Lower leg skin (tissue), 4 donors: ENCODE measurements around the gene LMBR1. TPM values are rescaled to one million over a fixed set of nuclear protein-coding genes. Genes with fewer than 3 reads are reported as not detected.

Experiments used
- DNase-seq, 2 donors: peaks; one replicate each; pipeline ENCODE4 v3.0.0-alpha.2; 2019; ENCODE audit warnings: low spot score in 2 of 2
- H3K4me3 ChIP-seq: fragments of 200-600 bp; sonication (generic); 2 replicates; pipeline ENCODE4 v1.5.1; 2017; ENCODE audit warnings: mild to moderate bottlenecking, low read depth; ENCODE audit not compliant: poor library complexity, severe bottlenecking
- CTCF ChIP-seq, 3 donors: fragments of 450-650 bp; IDR thresholded peaks; one replicate each; pipeline ENCODE4 v1.5.1; 2016; ENCODE audit warnings: antibody characterized with exemption in 3 of 3, mild to moderate bottlenecking in 3 of 3, moderate library complexity in 2 of 3
- POLR2A ChIP-seq, 2 donors: fragments of 450-650 bp; IDR thresholded peaks; one replicate each; pipeline ENCODE4 v1.6.1; 2016 to 2017; ENCODE audit warnings: antibody characterized with exemption in 2 of 2, mild to moderate bottlenecking in 1 of 2, moderate library complexity in 1 of 2
- WGBS, 2 donors: methylation state at CpG; one replicate each; pipeline ENCODE4 v1.1.5; 2018; 5-methylcytosine and 5-hydroxymethylcytosine counted together
- intact Hi-C: fragments of 100-400 bp; cut with DNase I; formaldehyde crosslinking; loops from one replicate; pipeline ENCODE4 v1.15.0; 2023; ENCODE audit warnings: low total_unique reads
- total RNA-seq, 4 donors: library from RNA; depleted of rRNA; stranded (reverse); fragments of >200 nt; gene quantifications; one replicate each; pipeline ENCODE4 v1.1.0, GENCODE V29; 2016

LMBR1 gene
- total RNA-seq, 4 donors from 2014 or later, result 44.1 to 67.0 (median 55.9) TPM

- 93 to 94% methylated on average over 19 of the region's 19 CpGs for WGBS, 2 donors
- TF ChIP-seq POLR2A (IDR thresholded peaks at IDR 0.05), result no peak
- no peak for TF ChIP-seq CTCF (IDR thresholded peaks at IDR 0.05)
- intact Hi-C loops, result no loop called here
- DNase-seq, result no peak
- H3K4me3 ChIP-seq, result no peak overlapping the region
These were observed 223.8 kb downstream of the LMBR1 start for GRCh38 chr7:156669035-156669828.

GRCh38 chr7:156668130-156668741 is 224.7 kb downstream of the LMBR1 start:
- H3K4me3 ChIP-seq, result no peak overlapping the region
- intact Hi-C loops, result no loop called here
- 90 to 93% methylated on average over 13 of the region's 13 CpGs for WGBS, 2 donors
- TF ChIP-seq CTCF (IDR thresholded peaks at IDR 0.05) (no peak), POLR2A (IDR thresholded peaks at IDR 0.05) (no peak)
- DNase-seq, result no peak

- WGBS, 2 donors, result 83 to 92% methylated on average over 1 of the region's 1 CpG
- DNase-seq, result no peak
- no peak overlapping the region for H3K4me3 ChIP-seq
- TF ChIP-seq POLR2A (IDR thresholded peaks at IDR 0.05), result no peak
- TF ChIP-seq CTCF (IDR thresholded peaks at IDR 0.05), result no peak
- intact Hi-C loops, result no loop called here
These were observed 225.9 kb downstream of the LMBR1 start for GRCh38 chr7:156667110-156667426.

GRCh38 chr7:156666368-156667109 is 226.4 kb downstream of the LMBR1 start:
- no peak for DNase-seq
- no peak overlapping the region for H3K4me3 ChIP-seq
- intact Hi-C loops, result no loop called here
- 77 to 78% methylated on average over 8 of the region's 8 CpGs for WGBS, 2 donors
- TF ChIP-seq POLR2A (IDR thresholded peaks at IDR 0.05), result no peak

GRCh38 chr7:156665101-156665500 is 227.9 kb downstream of the LMBR1 start:
- no peak for DNase-seq
- intact Hi-C loops, result no loop called here
- WGBS, 2 donors, result 90 to 92% methylated on average over 4 of the region's 4 CpGs

More at GRCh38 chr7:156665101-156665500, 227.9 kb downstream of the LMBR1 start:
- TF ChIP-seq CTCF (IDR thresholded peaks at IDR 0.05), result no peak
- TF ChIP-seq POLR2A (IDR thresholded peaks at IDR 0.05), result no peak
- H3K4me3 ChIP-seq, result no peak overlapping the region
